Measurements from ENCODE around the gene ATP5PD. TPM values are rescaled to one million over a fixed set of nuclear protein-coding genes. Genes with fewer than 3 reads are reported as not detected.
"Not testable (repeated sequence)": the region's sequence is repeated elsewhere in the genome, so short reads cannot be mapped to it uniquely, and the experiment has no call there.

The ATP5PD gene
- total RNA-seq, 3 donors from 2014 or later: 190 to 268 (median 222) TPM

DNA sequence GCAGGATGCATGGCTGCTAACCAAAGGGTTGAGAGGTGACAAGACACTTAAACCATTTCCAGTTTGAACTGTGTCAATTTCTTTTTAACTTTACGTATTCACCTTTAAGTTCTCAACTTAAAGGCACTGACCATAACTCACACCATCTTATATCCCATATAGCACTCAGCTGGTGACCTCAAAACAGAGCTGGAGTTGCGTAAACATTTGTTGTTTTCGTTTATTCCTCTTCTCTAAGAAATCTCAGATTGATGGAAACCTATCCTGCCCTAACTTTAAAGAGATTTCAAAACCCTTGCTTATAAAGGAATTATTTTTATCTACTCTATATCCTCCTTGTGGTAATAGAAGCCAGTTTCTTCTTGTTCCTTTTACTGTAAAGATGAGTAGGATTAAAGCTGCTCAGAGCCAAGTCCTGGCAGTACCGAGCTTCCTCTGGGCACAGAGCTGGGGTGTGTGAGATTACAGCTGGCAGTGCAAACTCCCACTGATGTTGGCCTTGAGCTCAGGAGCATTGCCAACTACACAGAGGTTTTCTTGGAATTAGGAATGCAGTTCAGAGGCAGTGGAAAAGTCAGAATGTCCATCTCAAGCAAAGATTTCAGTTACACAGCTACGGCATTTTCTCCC lies 1.6 kb upstream of the ATP5PD start:
- peak overlapping the region; percentile 94 to 99 for H3K27ac ChIP-seq
- intact Hi-C loops (cut with DNase I; ENCODE audit: low total_unique reads): no loop called here
- H3K4me1 ChIP-seq: peaks cover 0 to 12% of the 10 kb centered on the region in 2 donors
- no peaks in the 10 kb centered on the region for H3K9me3 ChIP-seq
- no peak for TF ChIP-seq POLR2A (IDR thresholded peaks at IDR 0.05)
- no peak for TF ChIP-seq CTCF (IDR thresholded peaks at IDR 0.05)
- no peak for TF ChIP-seq POLR2AphosphoS5 (IDR thresholded peaks at IDR 0.05)
- no peaks in the 10 kb centered on the region for H3K27me3 ChIP-seq
- peak overlapping the region; percentile 58 to 97 (median 95) for H3K4me3 ChIP-seq
- no peak for DNase-seq (ENCODE audit: low spot score in 2 of 2)
- no peaks in the 10 kb centered on the region for H3K36me3 ChIP-seq

DNA sequence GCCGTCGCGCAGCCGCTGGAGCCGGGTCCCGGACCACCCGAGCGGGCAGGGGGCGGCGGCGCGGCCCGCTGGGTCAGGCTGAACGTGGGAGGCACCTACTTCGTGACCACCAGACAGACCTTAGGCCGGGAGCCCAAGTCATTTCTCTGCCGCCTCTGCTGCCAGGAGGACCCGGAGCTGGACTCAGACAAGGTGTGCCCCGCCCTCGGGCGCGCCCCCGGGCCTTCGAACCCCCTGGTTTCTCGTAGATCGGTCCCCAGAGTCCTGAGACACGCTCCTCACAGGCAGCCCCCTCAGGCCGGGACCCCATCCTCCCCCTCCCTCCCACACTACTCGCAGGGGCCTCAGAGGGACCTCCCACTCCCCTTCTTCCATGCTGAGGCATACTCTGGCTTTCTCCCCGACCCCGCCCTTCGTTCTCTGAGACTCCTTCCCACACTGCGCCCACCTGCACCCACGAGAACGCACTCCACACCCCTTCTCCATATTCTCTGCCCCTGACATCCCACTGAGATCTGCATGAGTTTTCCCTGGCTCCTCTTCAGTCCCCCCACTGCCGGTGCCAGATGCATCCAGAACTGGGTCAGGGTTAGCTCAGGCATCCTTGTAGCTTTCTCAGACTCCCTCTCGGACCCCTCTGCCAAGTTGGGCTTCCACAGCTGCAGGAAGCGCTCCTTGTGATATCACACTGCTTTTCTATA lies 779 bp upstream of the ATP5PD start:
- H3K27ac ChIP-seq: peak overlapping the region; percentile 94 to 99
- H3K4me3 ChIP-seq: peak overlapping the region; percentile 58 to 97 (median 95)
- H3K9me3 ChIP-seq: no peaks in the 10 kb centered on the region
- peak in 1 of 2 donors; percentile 45 for DNase-seq (ENCODE audit: low spot score in 2 of 2)
- TF ChIP-seq CTCF (IDR thresholded peaks at IDR 0.05) (no peak), POLR2A (IDR thresholded peaks at IDR 0.05) (no peak), POLR2AphosphoS5 (IDR thresholded peaks at IDR 0.05) (no peak)
- H3K27me3 ChIP-seq: no peaks in the 10 kb centered on the region
- H3K36me3 ChIP-seq: no peaks in the 10 kb centered on the region
- H3K4me1 ChIP-seq: peaks cover 0 to 12% of the 10 kb centered on the region in 2 donors
- intact Hi-C loops (cut with DNase I; ENCODE audit: low total_unique reads): no loop called here

DNA sequence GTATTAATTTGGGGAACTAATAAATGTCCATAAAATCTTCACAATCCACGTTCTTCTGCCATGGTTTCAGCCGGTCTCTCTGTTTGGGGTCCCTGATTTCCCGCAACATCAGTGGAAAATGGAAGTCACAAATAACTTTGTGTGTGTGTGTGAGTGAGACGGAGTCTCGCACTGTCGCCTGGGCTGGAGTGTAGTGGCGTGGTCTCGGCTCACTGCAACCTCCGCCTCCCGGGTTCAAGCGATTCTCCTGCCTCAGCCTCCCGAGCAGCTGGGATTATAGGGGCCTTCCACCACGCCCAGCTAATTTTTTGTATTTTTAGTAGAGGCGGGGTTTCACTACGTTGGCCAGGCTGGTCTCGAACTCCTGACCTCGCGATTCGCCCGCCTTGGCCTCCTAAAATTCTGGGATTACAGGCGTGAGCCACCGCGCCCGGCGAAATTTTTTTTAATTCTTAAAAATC lies 793 bp downstream of the ATP5PD start:
- H3K27me3 ChIP-seq; H3K9me3 ChIP-seq; H3K36me3 ChIP-seq; intact Hi-C loops (cut with DNase I; ENCODE audit: low total_unique reads); DNase-seq (ENCODE audit: low spot score in 2 of 2): not testable (repeated sequence)
- peaks cover 0 to 12% of the 10 kb centered on the region in 2 donors for H3K4me1 ChIP-seq
- peak overlapping the region; percentile 94 to 99 for H3K27ac ChIP-seq
- peak overlapping the region; percentile 58 to 97 (median 95) for H3K4me3 ChIP-seq

DNA sequence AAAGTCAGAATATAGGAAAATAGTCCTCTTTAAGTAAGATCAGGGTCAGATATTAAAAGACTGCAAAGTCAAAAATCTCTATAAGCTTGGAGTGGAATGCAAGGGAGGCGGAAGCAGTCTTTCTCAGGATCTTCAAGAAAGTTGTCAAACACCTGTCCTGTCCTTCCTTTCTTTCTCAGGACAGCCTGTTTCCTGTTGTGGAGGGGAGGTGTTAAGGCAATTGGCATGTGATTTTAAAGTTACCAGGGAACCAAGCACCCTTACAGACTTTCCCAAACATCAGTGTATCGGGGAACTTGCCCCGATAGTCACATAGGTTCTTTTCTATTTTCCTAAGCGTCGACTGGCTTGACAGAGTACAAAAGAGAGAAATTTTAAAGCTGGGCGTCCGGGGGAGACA lies 2.1 kb downstream of the ATP5PD start:
- H3K4me3 ChIP-seq: no peak overlapping the region
- peaks cover 0 to 12% of the 10 kb centered on the region in 2 donors for H3K4me1 ChIP-seq
- DNase-seq (ENCODE audit: low spot score in 2 of 2): no peak
- H3K27me3 ChIP-seq: no peaks in the 10 kb centered on the region
- TF ChIP-seq CTCF (IDR thresholded peaks at IDR 0.05) (no peak), POLR2AphosphoS5 (IDR thresholded peaks at IDR 0.05) (no peak), POLR2A (IDR thresholded peaks at IDR 0.05) (no peak)
- no peaks in the 10 kb centered on the region for H3K36me3 ChIP-seq
- no peak overlapping the region for H3K27ac ChIP-seq
- intact Hi-C loops (cut with DNase I; ENCODE audit: low total_unique reads): no loop called here
- no peaks in the 10 kb centered on the region for H3K9me3 ChIP-seq

- intact Hi-C loops (cut with DNase I; ENCODE audit: low total_unique reads); H3K9me3 ChIP-seq; H3K4me3 ChIP-seq; H3K27me3 ChIP-seq; DNase-seq (ENCODE audit: low spot score in 2 of 2); H3K36me3 ChIP-seq; H3K27ac ChIP-seq: not testable (repeated sequence)
- peaks cover 0 to 11% of the 10 kb centered on the region in 2 donors for H3K4me1 ChIP-seq
Measured at GRCh38 chr17:75043789-75044188, 3.0 kb downstream of the ATP5PD start.

DNA sequence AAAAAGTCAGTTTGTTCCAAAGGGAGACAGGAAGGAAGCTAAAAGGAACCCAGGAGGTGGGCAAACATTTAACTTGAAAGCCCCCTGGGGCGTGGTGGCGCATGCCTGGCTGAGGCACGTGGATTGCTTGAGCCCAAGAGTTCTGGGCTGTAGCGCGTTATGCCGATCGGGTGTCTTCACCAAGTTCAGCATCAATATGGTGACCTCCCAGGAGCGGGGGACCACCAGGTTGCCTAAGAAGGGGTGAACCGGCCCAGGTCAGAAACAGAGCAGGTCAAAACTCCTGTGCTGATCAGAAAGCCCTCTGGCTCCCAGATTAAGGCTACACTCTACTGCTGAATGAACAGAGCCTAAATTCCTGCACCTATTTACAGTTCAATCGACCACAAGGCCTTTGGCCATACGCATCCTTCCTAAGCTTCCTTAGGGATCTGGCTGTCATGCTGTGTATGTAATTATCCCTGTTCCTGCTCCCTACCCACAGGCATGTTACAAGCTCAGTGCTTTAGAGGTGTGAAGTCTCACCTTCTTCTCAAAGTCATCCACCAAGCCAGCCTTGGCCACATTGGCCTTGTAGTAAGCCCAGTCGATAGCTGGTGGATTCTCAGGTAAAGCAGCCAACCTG lies 5.0 kb downstream of the ATP5PD start:
- no peak overlapping the region for H3K27ac ChIP-seq
- TF ChIP-seq POLR2A (IDR thresholded peaks at IDR 0.05) (no peak), POLR2AphosphoS5 (IDR thresholded peaks at IDR 0.05) (no peak), CTCF (IDR thresholded peaks at IDR 0.05) (no peak)
- no peaks in the 10 kb centered on the region for H3K9me3 ChIP-seq
- no peaks in the 10 kb centered on the region for H3K4me1 ChIP-seq
- no peak for DNase-seq (ENCODE audit: low spot score in 2 of 2)
- no peaks in the 10 kb centered on the region for H3K27me3 ChIP-seq
- intact Hi-C loops (cut with DNase I; ENCODE audit: low total_unique reads): no loop called here
- H3K36me3 ChIP-seq: no peaks in the 10 kb centered on the region
- no peak overlapping the region for H3K4me3 ChIP-seq

Data from breast epithelium (tissue), 4 donors.